Uterus (tissue), 4 donors: ENCODE measurements around the gene SLC6A6. TPM values are rescaled to one million over a fixed set of nuclear protein-coding genes. Genes with fewer than 3 reads are reported as not detected.

Source experiments
- DNase-seq, 2 donors: peaks; one replicate each; pipeline ENCODE4 v3.0.0-alpha.2; 2019 to 2020
- H3K27ac ChIP-seq, 2 donors: fragments of 200-600 bp; sonication (generic); 1 replicate in 1 of 2; 2 replicates in 1 of 2; pipeline ENCODE4 v1.5.1; 2016 to 2018
- H3K27me3 ChIP-seq, 2 donors: fragments of 200-600 bp; sonication (generic); one replicate each; pipeline ENCODE4 v1.5.1; 2018 to 2019; ENCODE audit warnings: control low read depth in 1 of 2
- H3K36me3 ChIP-seq, 2 donors: fragments of 200-600 bp; sonication (generic); one replicate each; pipeline ENCODE4 v1.5.1; 2019; ENCODE audit warnings: control low read depth in 1 of 2
- H3K4me1 ChIP-seq, 2 donors: fragments of 200-600 bp; sonication (generic); one replicate each; pipeline ENCODE4 v1.5.1; 2018 to 2019; ENCODE audit warnings: control low read depth in 1 of 2
- H3K4me3 ChIP-seq, 2 donors: fragments of 200-600 bp; sonication (generic); 1 replicate in 1 of 2; 2 replicates in 1 of 2; pipeline ENCODE4 v1.5.1; 2018 to 2019; ENCODE audit warnings: mild to moderate bottlenecking in 1 of 2
- H3K9me3 ChIP-seq, 2 donors: fragments of 200-600 bp; sonication (generic); one replicate each; pipeline ENCODE4 v1.5.1; 2019; ENCODE audit warnings: control low read depth in 1 of 2
- CTCF ChIP-seq, 4 experiments: fragments of 200-600 bp in 2 of 4; fragments of 450-650 bp in 2 of 4; sonication (generic) in 2 of 4; IDR thresholded peaks; one replicate each; pipeline ENCODE4 v1.5.1; 2016 to 2019; ENCODE audit warnings: antibody characterized with exemption in 4 of 4, mild to moderate bottlenecking in 2 of 4, moderate library complexity in 1 of 4
- POLR2A ChIP-seq, 2 donors: fragments of 450-650 bp; IDR thresholded peaks; one replicate each; pipeline ENCODE4 v1.6.1; 2016; ENCODE audit warnings: antibody characterized with exemption in 2 of 2, mild to moderate bottlenecking in 1 of 2, moderate library complexity in 1 of 2
- intact Hi-C: fragments of 100-400 bp; cut with DNase I; formaldehyde crosslinking; loops from one replicate; pipeline ENCODE4 v1.15.1; 2023; ENCODE audit warnings: low total_unique reads
- total RNA-seq, 4 donors: library from RNA; depleted of rRNA in 3 of 4; stranded (reverse); fragments of >200 nt in 3 of 4; gene quantifications; one replicate each; pipeline versions ENCODE4 v1.1.0 to v1.2.4, GENCODE V29; 2014 to 2023
- donor health status: DM: yes; HTN: yes; CAD: no.

The SLC6A6 gene
- total RNA-seq, 4 donors from 2014 or later, result 15.9 to 37.5 (median 18.0) TPM

- no peak for TF ChIP-seq CTCF (IDR thresholded peaks at IDR 0.05)
- no peak for TF ChIP-seq POLR2A (IDR thresholded peaks at IDR 0.05)
- Histone ChIP-seq H3K4me3 (no peak overlapping the region), H3K27ac (peak overlapping the region; percentile 72 to 86), H3K27me3 (no peaks in the 10 kb centered on the region), H3K9me3 (no peaks in the 10 kb centered on the region), H3K36me3 (no peaks in the 10 kb centered on the region), H3K4me1 (peaks cover 7 to 19% of the 10 kb centered on the region in 2 donors)
- peak in 1 of 2 donors; percentile 65 for DNase-seq
- intact Hi-C loops, result no loop called here
Measured at GRCh38 chr3:14473411-14473891, 71.0 kb downstream of the SLC6A6 start.

GRCh38 chr3:14474363-14475081, 72.1 kb downstream of the SLC6A6 start:
- intact Hi-C loops, result no loop called here
- Histone ChIP-seq H3K27ac (peak overlapping the region; percentile 72 to 86), H3K4me3 (no peak overlapping the region), H3K27me3 (no peaks in the 10 kb centered on the region), H3K9me3 (no peaks in the 10 kb centered on the region), H3K4me1 (peaks cover 7 to 20% of the 10 kb centered on the region in 2 donors), H3K36me3 (no peaks in the 10 kb centered on the region)
- DNase-seq, result no peak
- no peak for TF ChIP-seq CTCF (IDR thresholded peaks at IDR 0.05)
- no peak for TF ChIP-seq POLR2A (IDR thresholded peaks at IDR 0.05)

- Histone ChIP-seq H3K9me3 (no peaks in the 10 kb centered on the region), H3K27ac (peak overlapping the region in 1 of 2 donors; percentile 72), H3K4me1 (peaks cover 14 to 31% of the 10 kb centered on the region in 2 donors), H3K4me3 (no peak overlapping the region), H3K27me3 (no peaks in the 10 kb centered on the region), H3K36me3 (no peaks in the 10 kb centered on the region)
- TF ChIP-seq POLR2A (IDR thresholded peaks at IDR 0.05) (no peak), CTCF (IDR thresholded peaks at IDR 0.05) (no peak)
- no peak for DNase-seq
- intact Hi-C loops, result no loop called here
Measured at GRCh38 chr3:14475621-14476020, 73.2 kb downstream of the SLC6A6 start.

- DNase-seq, result no peak
- Histone ChIP-seq H3K4me1 (peaks cover 23 to 39% of the 10 kb centered on the region in 2 donors), H3K4me3 (no peak overlapping the region), H3K36me3 (no peaks in the 10 kb centered on the region), H3K27ac (peak overlapping the region in 1 of 2 donors; percentile 40), H3K27me3 (no peaks in the 10 kb centered on the region), H3K9me3 (no peaks in the 10 kb centered on the region)
- TF ChIP-seq POLR2A (IDR thresholded peaks at IDR 0.05) (no peak), CTCF (IDR thresholded peaks at IDR 0.05) (no peak)
- intact Hi-C loops, result no loop called here
Measured at GRCh38 chr3:14476583-14477265, 74.3 kb downstream of the SLC6A6 start.
